ENCODE measurements around the gene AUTS2. TPM values are rescaled to one million over a fixed set of nuclear protein-coding genes. Genes with fewer than 3 reads are reported as not detected.

AUTS2 gene
- total RNA-seq, 1 donor from 2014 or later, result 9.9 TPM

DNA sequence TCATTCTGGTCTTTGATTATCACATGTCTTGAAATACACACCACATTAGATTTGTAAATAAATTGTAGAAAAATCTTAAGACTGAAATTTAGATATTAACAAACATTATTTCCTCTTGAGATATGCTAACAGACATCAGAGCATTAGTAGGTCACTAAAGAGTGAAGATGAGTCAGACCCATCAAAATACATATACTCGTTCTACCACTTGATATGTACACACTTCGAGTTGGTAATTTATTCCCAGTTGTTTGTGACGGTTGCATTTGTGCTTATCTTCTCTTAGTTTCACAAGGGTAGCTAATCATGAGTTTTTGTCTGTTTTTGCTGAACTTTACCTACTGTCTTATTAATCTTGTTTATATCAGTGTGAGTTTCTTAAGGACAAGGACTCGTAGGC, 383.4 kb downstream of the AUTS2 start:
- Histone ChIP-seq H3K27me3 (ENCODE audit: control insufficient read depth, insufficient read depth, low read length) (no peaks in the 10 kb centered on the region), H3K4me3 (ENCODE audit: low read depth, low read length) (no peak overlapping the region), H3K36me3 (ENCODE audit: control insufficient read depth, insufficient read depth, low read length) (no peaks in the 10 kb centered on the region)
- DNase-seq (ENCODE audit: low read depth), result no peak
- TF ChIP-seq, protein P1, sequence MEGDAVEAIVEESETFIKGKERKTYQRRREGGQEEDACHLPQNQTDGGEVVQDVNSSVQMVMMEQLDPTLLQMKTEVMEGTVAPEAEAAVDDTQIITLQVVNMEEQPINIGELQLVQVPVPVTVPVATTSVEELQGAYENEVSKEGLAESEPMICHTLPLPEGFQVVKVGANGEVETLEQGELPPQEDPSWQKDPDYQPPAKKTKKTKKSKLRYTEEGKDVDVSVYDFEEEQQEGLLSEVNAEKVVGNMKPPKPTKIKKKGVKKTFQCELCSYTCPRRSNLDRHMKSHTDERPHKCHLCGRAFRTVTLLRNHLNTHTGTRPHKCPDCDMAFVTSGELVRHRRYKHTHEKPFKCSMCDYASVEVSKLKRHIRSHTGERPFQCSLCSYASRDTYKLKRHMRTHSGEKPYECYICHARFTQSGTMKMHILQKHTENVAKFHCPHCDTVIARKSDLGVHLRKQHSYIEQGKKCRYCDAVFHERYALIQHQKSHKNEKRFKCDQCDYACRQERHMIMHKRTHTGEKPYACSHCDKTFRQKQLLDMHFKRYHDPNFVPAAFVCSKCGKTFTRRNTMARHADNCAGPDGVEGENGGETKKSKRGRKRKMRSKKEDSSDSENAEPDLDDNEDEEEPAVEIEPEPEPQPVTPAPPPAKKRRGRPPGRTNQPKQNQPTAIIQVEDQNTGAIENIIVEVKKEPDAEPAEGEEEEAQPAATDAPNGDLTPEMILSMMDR (IDR thresholded peaks at IDR 0.05; ENCODE audit: insufficient read depth, low read length, poor library complexity, severe bottlenecking), result no peak

DNA sequence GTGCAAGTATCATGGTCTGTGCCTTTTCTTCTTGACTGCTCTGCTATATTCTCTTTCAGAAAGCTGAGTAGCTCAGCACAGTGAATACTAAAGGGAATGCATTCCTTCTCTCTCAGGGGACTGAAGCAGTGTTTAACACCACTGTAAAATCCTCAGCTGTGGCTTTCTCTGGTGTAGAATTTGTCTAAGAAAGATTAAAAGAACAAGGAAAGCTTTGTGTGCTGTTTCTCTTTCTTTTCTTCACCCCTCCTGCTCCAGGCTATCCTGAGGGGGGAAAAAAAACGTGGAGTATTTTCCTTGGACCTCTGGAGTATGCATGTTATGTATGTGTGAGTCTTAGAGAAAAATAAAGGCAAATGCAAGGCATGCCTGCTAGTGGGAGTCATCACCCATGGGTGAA, 383.9 kb downstream of the AUTS2 start:
- no peaks in the 10 kb centered on the region for H3K27me3 ChIP-seq (ENCODE audit: control insufficient read depth, insufficient read depth, low read length)
- no peaks in the 10 kb centered on the region for H3K36me3 ChIP-seq (ENCODE audit: control insufficient read depth, insufficient read depth, low read length)
- DNase-seq (ENCODE audit: low read depth), result no peak
- TF ChIP-seq, protein P1 (IDR thresholded peaks at IDR 0.05; ENCODE audit: insufficient read depth, low read length, poor library complexity, severe bottlenecking), result no peak
- no peak overlapping the region for H3K4me3 ChIP-seq (ENCODE audit: low read depth, low read length)

DNA sequence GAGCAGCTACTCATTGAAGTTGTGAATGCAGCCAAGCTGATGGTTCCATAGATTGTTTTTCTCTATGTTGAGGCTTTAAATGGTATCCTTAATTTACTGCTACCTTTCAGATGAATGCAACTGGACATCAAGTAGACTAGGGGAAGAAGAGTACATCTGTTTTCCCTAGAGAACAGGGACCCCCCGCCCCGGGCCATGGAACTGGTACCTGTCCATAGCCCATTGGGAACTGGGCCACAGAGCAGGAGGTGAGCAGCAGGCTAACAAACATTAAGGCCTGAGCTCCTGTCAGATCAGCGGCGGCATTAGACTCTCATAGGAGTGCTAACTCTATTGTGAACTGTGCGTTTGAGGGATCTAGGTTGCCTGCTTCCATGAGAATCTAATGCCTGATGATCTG, 391.3 kb downstream of the AUTS2 start:
- Histone ChIP-seq H3K36me3 (ENCODE audit: control insufficient read depth, insufficient read depth, low read length) (no peaks in the 10 kb centered on the region), H3K4me3 (ENCODE audit: low read depth, low read length) (no peak overlapping the region), H3K27me3 (ENCODE audit: control insufficient read depth, insufficient read depth, low read length) (no peaks in the 10 kb centered on the region)
- no peak for DNase-seq (ENCODE audit: low read depth)
- TF ChIP-seq, protein P1 (IDR thresholded peaks at IDR 0.05; ENCODE audit: insufficient read depth, low read length, poor library complexity, severe bottlenecking), result no peak

DNA sequence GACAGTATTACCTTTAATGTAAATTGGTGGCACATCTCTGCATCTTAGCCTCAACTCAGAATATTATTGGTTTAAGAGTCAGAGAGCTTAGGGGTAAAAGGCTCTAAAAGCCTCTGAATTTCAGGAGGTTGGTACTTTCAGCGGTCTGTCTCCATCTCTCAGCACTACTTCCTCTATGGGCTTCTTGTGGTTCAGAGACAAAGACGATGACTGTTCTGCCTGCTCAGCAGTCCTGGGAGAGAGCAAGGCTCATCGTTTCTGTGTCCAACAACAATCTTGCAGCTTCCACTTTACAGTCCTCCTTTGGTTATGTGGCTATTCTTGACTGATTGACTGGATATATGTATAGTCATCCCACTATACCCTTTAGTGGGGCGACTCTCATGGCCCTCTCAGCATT, 394.7 kb downstream of the AUTS2 start:
- no peaks in the 10 kb centered on the region for H3K36me3 ChIP-seq (ENCODE audit: control insufficient read depth, insufficient read depth, low read length)
- no peak for DNase-seq (ENCODE audit: low read depth)
- no peak overlapping the region for H3K4me3 ChIP-seq (ENCODE audit: low read depth, low read length)
- TF ChIP-seq, protein P1 (IDR thresholded peaks at IDR 0.05; ENCODE audit: insufficient read depth, low read length, poor library complexity, severe bottlenecking), result no peak
- H3K27me3 ChIP-seq (ENCODE audit: control insufficient read depth, insufficient read depth, low read length), result no peaks in the 10 kb centered on the region

DNA sequence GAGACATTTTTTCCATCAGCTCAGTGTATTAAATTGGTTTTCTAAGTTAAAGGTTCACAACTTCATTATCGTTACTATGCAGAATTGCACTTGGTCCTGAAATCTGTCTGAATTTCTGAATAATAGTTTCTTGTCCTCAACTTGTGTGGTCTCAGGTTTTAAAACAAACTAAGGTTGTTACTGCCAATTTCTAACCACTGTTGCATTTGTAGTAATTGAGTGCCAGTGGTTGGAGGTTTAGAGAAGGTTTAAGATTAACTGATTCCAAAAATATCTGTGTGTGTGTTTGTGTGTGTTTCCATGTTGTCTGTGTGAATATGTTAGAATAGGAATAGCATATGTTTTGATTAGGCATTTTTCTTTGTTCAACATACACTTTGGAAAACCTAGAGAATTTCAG, 395.9 kb downstream of the AUTS2 start:
- H3K27me3 ChIP-seq (ENCODE audit: control insufficient read depth, insufficient read depth, low read length), result no peaks in the 10 kb centered on the region
- no peak for DNase-seq (ENCODE audit: low read depth)
- no peaks in the 10 kb centered on the region for H3K36me3 ChIP-seq (ENCODE audit: control insufficient read depth, insufficient read depth, low read length)
- TF ChIP-seq, protein P1 (IDR thresholded peaks at IDR 0.05; ENCODE audit: insufficient read depth, low read length, poor library complexity, severe bottlenecking), result no peak
- no peak overlapping the region for H3K4me3 ChIP-seq (ENCODE audit: low read depth, low read length)

DNA sequence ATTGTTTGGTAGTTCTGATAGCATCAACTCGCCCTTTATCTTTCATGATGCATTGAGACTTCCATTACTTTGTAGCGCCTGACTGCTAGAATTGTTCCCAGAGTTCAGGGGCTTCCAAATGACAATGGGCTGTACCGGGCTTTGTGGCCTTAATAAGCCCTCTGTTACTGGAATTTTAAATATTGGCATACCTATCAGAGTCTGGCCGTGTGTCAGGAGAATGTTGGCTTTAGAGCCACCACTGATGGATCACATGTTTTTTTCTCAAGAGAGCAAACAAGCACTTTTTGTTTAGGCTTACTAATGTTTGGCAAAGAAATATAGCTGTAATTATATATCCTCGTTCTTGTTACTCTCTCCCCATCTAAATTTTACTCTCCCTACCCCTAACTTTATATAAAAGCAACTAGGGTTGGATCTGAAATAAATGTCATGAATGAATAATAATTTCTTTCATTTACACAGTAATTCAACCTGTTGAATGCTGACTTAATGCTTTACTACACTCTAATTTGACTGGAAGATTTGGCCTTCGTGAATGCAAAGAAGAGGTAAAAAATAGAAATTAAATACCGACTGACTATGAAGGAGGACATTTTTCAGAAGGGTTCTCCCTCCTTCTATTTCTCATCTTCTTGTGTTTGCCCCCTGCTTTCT, 396.7 kb downstream of the AUTS2 start:
- H3K36me3 ChIP-seq (ENCODE audit: control insufficient read depth, insufficient read depth, low read length), result no peaks in the 10 kb centered on the region
- H3K4me3 ChIP-seq (ENCODE audit: low read depth, low read length), result no peak overlapping the region
- H3K27me3 ChIP-seq (ENCODE audit: control insufficient read depth, insufficient read depth, low read length), result no peaks in the 10 kb centered on the region
- no peak for DNase-seq (ENCODE audit: low read depth)
- TF ChIP-seq, protein P1 (IDR thresholded peaks at IDR 0.05; ENCODE audit: insufficient read depth, low read length, poor library complexity, severe bottlenecking), result no peak

Data from kidney epithelial cell (primary cell).